RWPE1 (cell line): ENCODE measurements around the gene CAMK1.

ENCODE experiments used
- CTCF ChIA-PET: fragments of 350-600 bp; sonication (Branson Sonifier 250); formaldehyde crosslinking; extraction: SDS; loops from one replicate; lab custom pipeline; 2021; lab: Yijun Ruan, JAX
- POLR2A ChIA-PET: fragments of 400-600 bp; formaldehyde crosslinking; extraction: SDS; loops from one replicate; lab custom pipeline; 2020; ENCODE audit warnings: antibody characterized with exemption; ENCODE audit not compliant: low non-redundant PET; lab: Yijun Ruan, JAX
- DNase-seq: peaks from one replicate; pipeline ENCODE4 v3.0.0; 2012; ENCODE audit warnings: low spot score
- H3K27ac ChIP-seq: fragments of 450-650 bp; 2 replicates; pipeline ENCODE4 v1.5.1; 2017
- TF ChIP-seq, protein P1 (sequence below): fragments of 450-650 bp; conservative IDR thresholded peaks from 2 replicates; pipeline ENCODE4 v1.5.1; 2017; ENCODE audit warnings: low read depth, mild to moderate bottlenecking

Gene CAMK1

DNA sequence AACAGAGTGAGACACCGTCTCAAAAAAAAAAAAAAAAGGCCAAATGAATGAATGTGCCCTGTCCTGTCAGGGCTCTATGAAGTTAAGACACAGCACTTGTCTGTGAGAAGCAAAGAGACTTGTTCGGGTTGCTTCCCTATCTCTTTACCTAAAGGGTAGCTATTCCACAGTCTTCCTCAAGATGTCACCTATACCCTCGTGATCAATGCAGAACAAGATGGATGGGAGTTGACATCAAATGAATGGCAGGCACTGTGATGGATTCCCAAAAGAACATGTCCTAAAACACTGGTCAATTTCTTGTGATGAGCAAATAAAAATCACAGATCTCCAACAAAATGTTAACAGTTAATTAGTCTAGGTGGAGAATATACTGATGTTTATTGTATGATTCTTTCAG lies 13.0 kb upstream of the CAMK1 start:
- no peak for DNase-seq
- TF ChIP-seq, protein P1, sequence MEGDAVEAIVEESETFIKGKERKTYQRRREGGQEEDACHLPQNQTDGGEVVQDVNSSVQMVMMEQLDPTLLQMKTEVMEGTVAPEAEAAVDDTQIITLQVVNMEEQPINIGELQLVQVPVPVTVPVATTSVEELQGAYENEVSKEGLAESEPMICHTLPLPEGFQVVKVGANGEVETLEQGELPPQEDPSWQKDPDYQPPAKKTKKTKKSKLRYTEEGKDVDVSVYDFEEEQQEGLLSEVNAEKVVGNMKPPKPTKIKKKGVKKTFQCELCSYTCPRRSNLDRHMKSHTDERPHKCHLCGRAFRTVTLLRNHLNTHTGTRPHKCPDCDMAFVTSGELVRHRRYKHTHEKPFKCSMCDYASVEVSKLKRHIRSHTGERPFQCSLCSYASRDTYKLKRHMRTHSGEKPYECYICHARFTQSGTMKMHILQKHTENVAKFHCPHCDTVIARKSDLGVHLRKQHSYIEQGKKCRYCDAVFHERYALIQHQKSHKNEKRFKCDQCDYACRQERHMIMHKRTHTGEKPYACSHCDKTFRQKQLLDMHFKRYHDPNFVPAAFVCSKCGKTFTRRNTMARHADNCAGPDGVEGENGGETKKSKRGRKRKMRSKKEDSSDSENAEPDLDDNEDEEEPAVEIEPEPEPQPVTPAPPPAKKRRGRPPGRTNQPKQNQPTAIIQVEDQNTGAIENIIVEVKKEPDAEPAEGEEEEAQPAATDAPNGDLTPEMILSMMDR, result peak; percentile 48
- ChIA-PET CTCF (interaction anchor here (0.6 to 0.8 kb wide), 2 partner anchors 811 to 1233 kb away, joined by 3 to 5 read pairs; no protein-coding TSS in a partner anchor), POLR2A (no interaction called here)
- H3K27ac ChIP-seq, result no peak overlapping the region; the same call in 1 of the 2 replicates

DNA sequence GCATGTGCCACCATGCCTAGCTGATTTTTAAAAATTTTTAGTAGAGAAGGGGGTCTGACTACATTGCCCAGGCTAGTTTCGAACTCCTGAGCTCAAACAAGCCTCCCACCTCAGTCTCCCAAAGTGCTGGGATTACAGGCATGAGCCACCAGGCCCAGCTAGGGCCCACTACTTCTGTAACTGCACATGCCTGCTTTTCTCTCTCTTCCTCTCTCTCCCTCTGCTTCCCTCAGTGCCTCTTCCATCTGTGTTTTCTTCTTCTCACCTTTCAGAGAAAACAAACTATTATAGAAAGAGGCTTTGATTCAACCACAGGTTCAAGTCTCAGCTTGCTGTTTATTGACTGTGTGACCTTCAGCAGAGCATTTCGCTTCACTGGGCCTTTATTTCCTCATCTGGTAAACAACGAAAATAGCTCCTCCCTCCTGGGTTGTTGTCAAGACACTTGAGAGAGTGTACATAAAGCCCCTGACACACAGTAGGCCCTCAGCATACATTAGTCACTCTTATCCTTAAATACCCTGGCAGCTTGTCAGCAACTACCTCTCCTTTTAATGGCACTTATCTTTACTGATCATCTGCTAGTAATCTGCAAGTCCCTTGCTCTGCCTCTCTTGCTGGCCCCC lies 12.3 kb upstream of the CAMK1 start:
- TF ChIP-seq, protein P1, result no peak
- DNase-seq, result no peak
- peak overlapping the region; percentile 17 for H3K27ac ChIP-seq
- ChIA-PET CTCF (interaction anchor here (0.8 kb wide), 1 partner anchor 1234 kb away, joined by 5 read pairs; no protein-coding TSS in a partner anchor), POLR2A (no interaction called here)

DNA sequence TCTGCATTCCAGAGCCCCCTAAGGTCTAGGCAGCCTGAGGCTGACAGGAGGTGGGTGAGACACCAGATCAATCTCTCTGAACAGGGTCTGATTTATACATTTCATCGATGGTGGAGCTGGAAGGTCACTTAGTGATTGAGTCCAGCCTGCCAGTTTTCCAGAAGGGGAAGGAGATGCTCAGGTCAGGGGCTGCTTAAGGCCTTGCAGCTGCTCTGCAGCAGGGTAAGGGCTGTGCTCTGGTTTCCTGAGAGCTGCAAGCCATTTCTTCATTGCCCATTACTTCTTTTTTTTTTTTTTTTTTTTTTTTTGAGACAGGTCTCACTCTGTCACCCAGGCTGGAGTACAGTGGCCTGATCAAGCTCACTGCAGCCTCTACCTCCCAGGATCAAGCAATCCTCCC lies 11.8 kb upstream of the CAMK1 start:
- CTCF ChIA-PET, result no interaction called here

DNA sequence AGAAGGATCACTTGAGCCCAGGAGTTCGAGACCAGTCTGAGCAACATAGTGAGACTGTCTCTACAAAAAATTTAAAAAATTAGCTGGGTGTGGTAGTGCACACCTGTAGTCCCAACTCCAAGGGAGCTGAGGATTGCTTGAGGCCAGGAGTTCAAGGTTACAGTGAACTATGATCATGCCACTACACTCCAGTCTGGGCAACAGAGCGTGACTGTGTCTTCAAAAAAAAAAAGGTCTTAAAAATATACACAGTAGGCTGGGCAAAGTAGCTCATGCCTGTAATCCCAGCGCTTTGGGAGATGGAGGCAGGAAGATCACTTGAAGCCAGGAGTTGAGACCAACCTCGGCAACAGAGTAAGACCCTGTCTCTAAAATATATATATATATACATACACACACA lies 11.2 kb upstream of the CAMK1 start:
- no peak overlapping the region for H3K27ac ChIP-seq
- ChIA-PET POLR2A (no interaction called here), CTCF (no interaction called here)
- DNase-seq, result no peak
- TF ChIP-seq, protein P1, result no peak

More for the DNA sequence above, 11.8 kb upstream of the CAMK1 start:
- no peak for DNase-seq
- peak overlapping the region; percentile 17; the same call in 1 of the 2 replicates for H3K27ac ChIP-seq
- POLR2A ChIA-PET, result no interaction called here
- TF ChIP-seq, protein P1, result no peak

DNA sequence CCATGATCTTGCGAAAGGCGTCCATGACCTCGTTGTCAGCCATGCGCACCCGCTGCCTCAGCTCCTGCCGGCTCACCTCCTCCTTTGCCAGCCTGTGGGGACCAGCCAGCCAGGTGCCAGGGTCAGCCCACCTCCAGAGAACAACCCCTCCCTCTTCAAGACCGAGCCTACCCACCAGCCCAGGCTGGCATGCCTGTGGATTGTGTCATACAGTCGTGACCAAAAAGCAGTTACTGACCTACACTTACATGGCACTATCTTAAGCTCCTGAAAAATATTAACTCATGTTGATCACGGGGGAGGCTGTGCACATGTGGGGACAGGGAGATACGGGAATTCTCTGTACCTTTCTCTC lies 10.7 kb upstream of the CAMK1 start:
- TF ChIP-seq, protein P1, result no peak
- CTCF ChIA-PET, result no interaction called here
- DNase-seq, result no peak
- H3K27ac ChIP-seq, result no peak overlapping the region
- POLR2A ChIA-PET, result no interaction called here

DNA sequence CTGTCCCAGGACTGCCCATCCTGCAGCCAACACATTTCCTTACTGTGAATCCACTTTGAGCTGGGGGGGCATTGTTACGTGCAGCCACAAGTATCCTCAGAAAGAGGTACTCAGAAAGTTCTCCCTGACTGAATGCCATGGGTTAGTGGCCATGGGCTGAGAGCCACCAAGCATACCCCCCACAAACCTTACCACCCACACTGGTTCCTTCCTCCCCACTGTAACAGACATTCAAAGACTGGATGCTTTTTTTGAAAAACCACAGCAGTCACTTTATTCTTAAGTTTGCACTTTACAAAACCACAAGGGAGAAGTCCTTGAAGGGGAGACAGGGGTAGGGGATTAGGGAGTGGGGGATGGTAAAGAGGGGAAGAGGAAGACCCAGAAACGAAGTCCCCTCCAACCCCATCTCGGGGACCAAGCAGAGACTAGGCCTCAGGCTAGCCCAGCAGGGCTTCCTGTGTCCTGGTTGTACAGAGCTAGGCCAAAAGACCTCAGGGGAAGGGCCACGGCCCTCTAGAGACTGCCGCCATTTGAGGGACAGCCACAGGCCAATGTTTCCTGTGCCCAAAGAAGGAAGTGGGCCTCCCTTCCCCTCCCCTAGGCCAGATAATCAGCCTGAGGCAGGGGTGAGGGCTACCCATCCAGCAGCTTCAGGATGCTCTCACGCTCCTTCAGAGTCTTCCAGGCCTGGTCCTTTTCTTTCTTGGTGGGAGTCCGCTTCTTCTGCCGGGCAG lies 10.1 kb upstream of the CAMK1 start:
- DNase-seq, result no peak
- TF ChIP-seq, protein P1, result no peak
- H3K27ac ChIP-seq, result no peak overlapping the region
- POLR2A ChIA-PET, result no interaction called here
- CTCF ChIA-PET, result no interaction called here
